Astrocyte (in vitro differentiated cells and primary cell): ENCODE data around the gene SSTR4.

Source experiments
- EZH2 ChIP-seq: IDR thresholded peaks from 2 replicates; pipeline ENCODE4 v1.6.1; 2012; ENCODE audit warnings: mild to moderate bottlenecking, low read length, inconsistent platforms; ENCODE audit not compliant: insufficient read depth
- TF ChIP-seq, protein P1 (sequence below): IDR thresholded peaks from 2 replicates; pipeline ENCODE4 v1.5.1; 2011; ENCODE audit warnings: low read depth, mild to moderate bottlenecking, inconsistent platforms, low read length, moderate library complexity; ENCODE audit not compliant: insufficient read depth

DNA sequence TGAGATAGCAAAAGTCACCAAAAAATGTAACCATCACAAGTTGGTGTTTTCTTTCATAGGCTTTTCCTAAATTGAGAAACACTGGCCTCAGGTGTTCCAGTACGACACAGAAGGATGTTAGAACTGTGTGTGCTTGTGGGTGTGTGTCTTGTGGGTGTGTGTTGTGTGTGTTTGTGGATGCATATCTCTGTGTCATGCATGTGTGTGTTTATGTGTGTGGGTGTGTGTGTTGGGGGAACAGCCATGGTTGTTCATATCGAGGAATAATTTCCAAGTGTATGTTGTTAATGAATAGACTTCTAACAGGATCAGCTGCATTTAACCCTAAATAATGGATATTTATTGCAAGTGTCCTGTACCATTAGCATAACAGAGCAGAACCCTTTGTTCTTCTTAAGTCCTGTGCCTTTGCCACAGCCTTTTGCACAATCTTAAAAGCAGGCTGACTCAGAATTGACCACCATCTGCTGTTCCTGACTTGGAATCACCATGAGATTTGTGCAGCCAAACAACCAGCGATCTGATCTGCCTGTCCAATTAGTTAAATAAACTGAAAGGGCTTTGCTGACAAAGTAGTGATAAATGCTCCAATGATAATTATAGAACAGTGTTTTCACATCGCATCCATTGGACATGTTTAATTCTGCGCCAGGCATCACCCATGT, 43.4 kb downstream of the SSTR4 start:
- TF ChIP-seq, protein P1, sequence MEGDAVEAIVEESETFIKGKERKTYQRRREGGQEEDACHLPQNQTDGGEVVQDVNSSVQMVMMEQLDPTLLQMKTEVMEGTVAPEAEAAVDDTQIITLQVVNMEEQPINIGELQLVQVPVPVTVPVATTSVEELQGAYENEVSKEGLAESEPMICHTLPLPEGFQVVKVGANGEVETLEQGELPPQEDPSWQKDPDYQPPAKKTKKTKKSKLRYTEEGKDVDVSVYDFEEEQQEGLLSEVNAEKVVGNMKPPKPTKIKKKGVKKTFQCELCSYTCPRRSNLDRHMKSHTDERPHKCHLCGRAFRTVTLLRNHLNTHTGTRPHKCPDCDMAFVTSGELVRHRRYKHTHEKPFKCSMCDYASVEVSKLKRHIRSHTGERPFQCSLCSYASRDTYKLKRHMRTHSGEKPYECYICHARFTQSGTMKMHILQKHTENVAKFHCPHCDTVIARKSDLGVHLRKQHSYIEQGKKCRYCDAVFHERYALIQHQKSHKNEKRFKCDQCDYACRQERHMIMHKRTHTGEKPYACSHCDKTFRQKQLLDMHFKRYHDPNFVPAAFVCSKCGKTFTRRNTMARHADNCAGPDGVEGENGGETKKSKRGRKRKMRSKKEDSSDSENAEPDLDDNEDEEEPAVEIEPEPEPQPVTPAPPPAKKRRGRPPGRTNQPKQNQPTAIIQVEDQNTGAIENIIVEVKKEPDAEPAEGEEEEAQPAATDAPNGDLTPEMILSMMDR, result no peak
- TF ChIP-seq EZH2, result no peak
